Measurements from ENCODE around the gene AVPR2.

AVPR2 gene

DNA sequence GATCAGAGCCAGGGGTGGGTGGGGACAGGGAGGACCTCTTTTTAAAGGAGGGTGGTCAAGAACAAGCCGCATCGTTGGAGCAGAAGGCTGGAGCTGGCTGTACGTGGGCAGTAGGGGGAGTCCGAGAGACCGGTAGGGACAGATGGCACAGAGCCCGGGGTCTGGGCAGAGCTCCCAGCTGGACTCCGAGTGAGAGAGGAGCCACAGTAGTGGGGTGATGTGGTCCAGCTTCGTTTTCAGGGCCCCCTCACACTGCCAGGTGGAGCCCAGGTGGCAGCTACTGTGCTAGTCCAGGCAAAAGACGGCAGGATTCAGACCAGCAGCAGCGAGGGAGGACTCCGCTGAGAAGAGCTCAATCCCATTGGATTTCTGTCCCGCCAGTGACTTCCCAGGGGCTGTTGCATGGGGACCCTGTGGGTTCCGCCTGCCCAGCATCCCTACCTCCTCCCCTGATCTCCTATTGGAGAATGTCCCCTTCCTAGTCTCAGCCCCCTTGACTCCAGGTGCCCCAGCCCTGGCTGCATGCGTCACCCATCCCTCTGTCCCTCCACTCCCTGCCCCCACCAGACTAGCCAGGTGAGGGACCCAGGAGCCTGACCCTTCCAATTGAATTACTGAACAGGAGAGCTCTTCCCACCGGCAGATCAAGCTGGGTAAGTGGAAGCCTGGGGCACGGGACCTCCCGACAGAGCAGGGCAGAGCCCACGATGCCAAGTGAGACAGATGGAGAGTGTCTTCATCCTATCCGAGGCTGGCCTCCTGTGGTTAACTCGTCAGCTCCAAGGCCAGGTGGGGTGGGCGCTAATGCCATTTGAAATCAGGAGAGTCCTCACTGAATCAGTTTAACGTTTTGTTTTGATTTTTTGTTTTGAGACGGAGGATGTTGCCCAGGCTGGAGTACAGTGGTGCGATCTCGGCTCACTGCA is 18.7 kb downstream of the AVPR2 start:
- no peak overlapping the region for H3K4me3 ChIP-seq (replicated peaks; ENCODE audit: low read depth, low read length)
- TF ChIP-seq, protein P1, sequence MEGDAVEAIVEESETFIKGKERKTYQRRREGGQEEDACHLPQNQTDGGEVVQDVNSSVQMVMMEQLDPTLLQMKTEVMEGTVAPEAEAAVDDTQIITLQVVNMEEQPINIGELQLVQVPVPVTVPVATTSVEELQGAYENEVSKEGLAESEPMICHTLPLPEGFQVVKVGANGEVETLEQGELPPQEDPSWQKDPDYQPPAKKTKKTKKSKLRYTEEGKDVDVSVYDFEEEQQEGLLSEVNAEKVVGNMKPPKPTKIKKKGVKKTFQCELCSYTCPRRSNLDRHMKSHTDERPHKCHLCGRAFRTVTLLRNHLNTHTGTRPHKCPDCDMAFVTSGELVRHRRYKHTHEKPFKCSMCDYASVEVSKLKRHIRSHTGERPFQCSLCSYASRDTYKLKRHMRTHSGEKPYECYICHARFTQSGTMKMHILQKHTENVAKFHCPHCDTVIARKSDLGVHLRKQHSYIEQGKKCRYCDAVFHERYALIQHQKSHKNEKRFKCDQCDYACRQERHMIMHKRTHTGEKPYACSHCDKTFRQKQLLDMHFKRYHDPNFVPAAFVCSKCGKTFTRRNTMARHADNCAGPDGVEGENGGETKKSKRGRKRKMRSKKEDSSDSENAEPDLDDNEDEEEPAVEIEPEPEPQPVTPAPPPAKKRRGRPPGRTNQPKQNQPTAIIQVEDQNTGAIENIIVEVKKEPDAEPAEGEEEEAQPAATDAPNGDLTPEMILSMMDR (IDR thresholded peaks at IDR 0.05; ENCODE audit: low read length, missing control alignments), result peak; percentile 63
- DNase-seq (ENCODE audit: low read depth), result peak; percentile 70

DNA sequence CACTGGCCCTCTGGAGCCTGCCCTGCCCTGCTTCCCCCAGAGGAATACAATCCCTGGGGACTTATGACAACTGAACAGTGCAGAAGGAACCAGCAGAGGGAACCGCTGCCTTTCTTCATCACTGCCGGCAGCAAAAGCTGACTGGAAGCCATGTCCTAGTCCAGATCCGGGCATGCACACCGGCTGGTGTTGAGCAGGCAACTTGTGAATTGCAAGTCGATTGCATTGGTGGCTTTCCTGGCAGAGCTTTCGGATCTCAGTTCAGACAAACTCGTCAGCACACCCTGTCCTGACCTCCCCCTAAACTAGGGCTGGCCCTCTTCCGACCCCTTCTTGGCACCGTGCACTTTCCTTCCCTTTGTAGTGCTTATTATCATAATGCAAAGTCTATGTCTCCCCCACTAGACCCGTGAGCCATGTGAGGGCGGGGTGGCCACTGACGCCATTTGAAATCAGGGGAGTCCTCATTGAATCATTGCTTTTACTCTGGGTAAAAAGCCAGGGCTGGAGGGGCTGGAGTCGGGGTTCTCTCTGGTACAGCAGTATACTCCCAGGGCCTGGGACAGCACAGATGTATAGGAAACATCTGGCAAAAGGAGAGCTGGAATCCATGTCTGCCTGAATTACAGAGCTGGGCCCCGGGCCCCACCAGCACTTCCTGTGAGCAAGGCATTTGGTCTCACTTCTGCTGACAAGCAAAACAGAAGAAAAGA is 19.8 kb downstream of the AVPR2 start:
- TF ChIP-seq, protein P1 (IDR thresholded peaks at IDR 0.05; ENCODE audit: low read length, missing control alignments), result peak; percentile 21
- DNase-seq (ENCODE audit: low read depth), result peak; percentile 64
- H3K4me3 ChIP-seq (replicated peaks; ENCODE audit: low read depth, low read length), result no peak overlapping the region

DNA sequence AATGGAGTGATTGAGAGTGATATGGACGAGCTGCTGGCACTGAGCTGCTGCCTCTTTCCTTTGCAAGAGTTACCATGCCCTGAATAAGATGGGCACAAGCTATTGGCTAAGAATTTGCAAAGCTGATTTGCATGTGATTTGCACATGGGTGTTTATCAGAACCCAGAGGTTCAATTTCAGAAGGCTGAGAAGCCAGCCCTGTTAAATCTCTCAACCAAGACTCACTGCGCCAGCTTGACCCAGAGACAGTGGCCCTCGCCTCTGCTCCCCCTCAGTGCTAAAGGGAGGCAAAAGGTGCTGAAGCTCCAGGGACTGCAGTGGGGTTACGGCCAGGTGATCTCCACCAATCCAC is 20.9 kb downstream of the AVPR2 start:
- H3K4me3 ChIP-seq (replicated peaks; ENCODE audit: low read depth, low read length), result no peak overlapping the region
- TF ChIP-seq, protein P1 (IDR thresholded peaks at IDR 0.05; ENCODE audit: low read length, missing control alignments), result no peak

DNA sequence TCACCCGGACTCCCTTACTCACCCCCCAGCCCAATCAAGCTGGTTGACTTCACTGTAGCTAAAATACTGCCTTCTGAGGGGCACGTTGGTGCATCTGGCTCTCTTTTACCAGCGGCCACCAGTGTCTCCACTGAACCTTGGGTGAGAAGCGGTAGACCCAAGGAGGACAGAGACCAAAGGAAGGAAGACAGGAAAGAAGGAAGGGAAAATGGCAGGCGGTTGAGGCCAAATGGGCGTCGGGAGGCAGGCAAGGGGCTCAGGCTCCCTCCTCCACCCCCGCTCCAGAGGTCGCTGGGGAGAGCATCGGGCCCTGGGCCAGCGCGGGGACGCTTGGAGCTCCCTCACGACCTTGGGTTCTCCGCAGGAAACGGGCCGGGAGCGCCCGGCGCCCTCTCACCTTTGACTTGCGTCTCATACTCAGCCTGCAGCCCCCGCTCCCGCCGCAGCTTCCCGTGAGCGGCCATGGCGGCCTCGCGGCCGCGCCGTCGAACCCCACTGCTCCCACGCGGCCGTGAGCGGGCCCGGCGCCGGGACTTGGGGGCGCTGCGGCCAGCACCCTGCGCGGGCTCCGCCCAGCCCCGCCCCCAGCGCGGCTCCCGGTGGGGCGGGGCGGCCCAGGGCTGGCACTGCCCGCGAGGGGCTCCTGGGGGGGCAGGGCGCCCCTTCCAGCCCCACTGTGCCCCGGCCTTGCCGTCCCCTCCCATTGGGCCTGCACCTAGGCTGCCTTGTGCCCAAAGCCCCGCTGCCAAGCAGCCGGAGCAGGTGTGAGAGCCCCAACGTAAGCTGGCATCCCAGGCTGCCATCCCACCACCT is 21.5 kb downstream of the AVPR2 start, which contains the start of gene ARHGAP4:
TSS of gene ARHGAP4 (minus strand) at position 526 of the 813 bp plus-strand sequence. CDS start at position 464, 62 bp downstream.
- H3K4me3 ChIP-seq (replicated peaks; ENCODE audit: low read depth, low read length), result peak within 1 kb of the TSS; percentile 56
- DNase-seq (ENCODE audit: low read depth), result no peak
- TF ChIP-seq, protein P1 (IDR thresholded peaks at IDR 0.05; ENCODE audit: low read length, missing control alignments), result no peak

More for the DNA sequence above, 20.9 kb downstream of the AVPR2 start:
- no peak for DNase-seq (ENCODE audit: low read depth)

- H3K4me3 ChIP-seq (replicated peaks; ENCODE audit: low read depth, low read length), result no peak overlapping the region
- no peak for DNase-seq (ENCODE audit: low read depth)
- TF ChIP-seq, protein P1 (IDR thresholded peaks at IDR 0.05; ENCODE audit: low read length, missing control alignments), result no peak
These were observed 22.0 kb downstream of the AVPR2 start for GRCh38 chrX:153926552-153926857.

- TF ChIP-seq, protein P1 (IDR thresholded peaks at IDR 0.05; ENCODE audit: low read length, missing control alignments), result no peak
- H3K4me3 ChIP-seq (replicated peaks; ENCODE audit: low read depth, low read length), result peak overlapping the region; percentile 56
- peak; percentile 57 for DNase-seq (ENCODE audit: low read depth)
These were observed 22.6 kb downstream of the AVPR2 start for GRCh38 chrX:153926858-153927671.
